Heart right ventricle (tissue), 16 donors: ENCODE measurements around the gene TMEM255B. TPM values are rescaled to one million over a fixed set of nuclear protein-coding genes. Genes with fewer than 3 reads are reported as not detected.

Source experiments
- ATAC-seq, 8 donors: fragments of 200-7000 bp; cut with Tn5 transposase; one replicate each; pipeline ENCODE4 v1.9.1; 2020; ENCODE audit warnings: mild to moderate bottlenecking in 8 of 8, moderate library complexity in 8 of 8, moderate number of reproducible peaks in 1 of 8
- DNase-seq, 2 donors: peaks; one replicate each; pipeline ENCODE4 v3.0.0-alpha.2; 2020
- H3K27ac ChIP-seq, 10 donors: fragments of 200-600 bp; sonication (generic) in 2 of 10; one replicate each; pipeline versions ENCODE4 v1.5.0 to v1.8.0; 2020 to 2022; ENCODE audit warnings: mild to moderate bottlenecking in 3 of 10
- H3K27me3 ChIP-seq, 7 donors: fragments of 200-600 bp; one replicate each; pipeline ENCODE4 v1.8.0; 2021 to 2022; ENCODE audit warnings: mild to moderate bottlenecking in 2 of 7
- H3K36me3 ChIP-seq, 9 donors: fragments of 200-600 bp; sonication (generic) in 1 of 9; one replicate each; pipeline versions ENCODE4 v1.5.0 to v1.8.0; 2020 to 2022; ENCODE audit warnings: mild to moderate bottlenecking in 2 of 9
- H3K4me1 ChIP-seq, 9 donors: fragments of 200-600 bp; sonication (generic) in 1 of 9; one replicate each; pipeline versions ENCODE4 v1.5.0 to v1.8.0; 2020 to 2022; ENCODE audit warnings: mild to moderate bottlenecking in 4 of 9
- H3K4me3 ChIP-seq, 10 donors: fragments of 200-600 bp; sonication (generic) in 2 of 10; one replicate each; pipeline versions ENCODE4 v1.5.0 to v1.8.0; 2020 to 2022; ENCODE audit warnings: mild to moderate bottlenecking in 7 of 10, moderate library complexity in 2 of 10
- H3K9me3 ChIP-seq, 11 donors: fragments of 200-600 bp in 10 of 11; sonication (generic) in 2 of 11; one replicate each; pipeline versions ENCODE4 v1.5.0 to v1.8.0; 2013 to 2022; ENCODE audit warnings: mild to moderate bottlenecking in 2 of 11, control low read depth in 1 of 11, moderate library complexity in 1 of 11
- CTCF ChIP-seq, 9 donors: fragments of 200-600 bp; sonication (generic) in 2 of 9; IDR thresholded peaks; one replicate each; pipeline versions ENCODE4 v1.5.0 to v1.8.0; 2021 to 2022; ENCODE audit warnings: antibody characterized with exemption in 9 of 9, mild to moderate bottlenecking in 5 of 9, moderate library complexity in 1 of 9
- WGBS, 2 donors: extraction: QIAGEN DNeasy Blood & Tissue Kit; methylation state at CpG; one replicate each; pipeline ENCODE4 v1.1.7; 2013; ENCODE audit warnings: inconsistent platforms in 1 of 2; 5-methylcytosine and 5-hydroxymethylcytosine counted together
- intact Hi-C, 10 donors: fragments of 100-400 bp; cut with DNase I; formaldehyde crosslinking; loops; one replicate each; pipeline versions ENCODE4 v1.11.1 to v1.14.2; 2022
- polyA plus RNA-seq, 2 donors: library from polyadenylated mRNA; stranded (reverse); fragments of 200-250 nt; gene quantifications; one replicate each; pipeline ENCODE4 v1.2.3, GENCODE V29; 2013
- total RNA-seq, 10 donors: library from RNA; stranded (reverse); fragmentation: NEBNext Ultra II Directional in 3 of 10; extraction: Animal tissue kit (Norgen Biotek cat#: 25700) in 3 of 10; gene quantifications; one replicate each; pipeline versions ENCODE4 v1.2.1 to v1.2.4, GENCODE V29; 2021 to 2023
- donor health status: Arrhythmogenic right ventricular cardiomyopathy.
- donor health status: ischemic (EF 13 %, LVEDD 7.1; RV severe dilation, severe dysfunction).
- donor health status: healthy with polysubstance abuse.
- donor health status: DM: no; HTN: yes; CAD: no.
- donor health status: DM: no; HTN: no; CAD: no.
- donor health status: ischemic (EF 25% LVEDD 6.9; RV normal size, moderate dysfunction).
- donor health status: ischemic (EF 25% LVEDD 5.7; RV mildly dilated, moderate dysfunction).
- donor health status: healthy.
- donor health status: DM: yes; HTN: yes; CAD: no.
- donor health status: Ischemic cardiomyopathy.
- donor health status: ischemic (EF 35%, LVEDD 5.7; RV mildly dilated, moderate dysfunction).
- donor health status: nonischemic (EF 11% LVEDD 7.7; RV severe dilation, severe dysfunction).
- donor health status: DM: yes; HTN: yes; CAD: no.
- donor health status: PGD.
- donor health status: ischemic (EF 29% LVEDD 5.4; RV normal size, mild dysfunction).
- donor health status: nonischemic (EF 23%, LVEDD 6.1; RV moderate dilation, normal function).

The TMEM255B gene
- total and polyA plus RNA-seq, 12 donors, result 2.4 to 12.9 (median 6.3) TPM

- Histone ChIP-seq H3K4me3 (peak overlapping the region in 6 of 10 donors; percentile 6 to 46 (median 28)), H3K36me3 (peaks cover 0 to 10% (median 0%) of the 10 kb centered on the region in 9 donors), H3K27ac (peak overlapping the region in 1 of 10 donors; percentile 68), H3K27me3 (no peaks in the 10 kb centered on the region), H3K9me3 (no peaks in the 10 kb centered on the region), H3K4me1 (peaks cover 34 to 63% (median 43%) of the 10 kb centered on the region in 9 donors)
- intact Hi-C loops, result loop anchor here (2.0 to 5.0 kb wide), 10 partner anchors 47 to 412 kb away; partner anchors contain the start of genes GAS6 (in 1 of the 10) and TMEM255B (in 1 of the 10)
- DNase-seq (peak in 1 of 2 donors; percentile 34), ATAC-seq (no peak)
- no peak for TF ChIP-seq CTCF (IDR thresholded peaks at IDR 0.05)
- WGBS, 2 donors, result 69 to 81% methylated on average over 42 of the region's 42 CpGs
Observed at GRCh38 chr13:113815151-113816058, 56.4 kb downstream of the TMEM255B start.

- Histone ChIP-seq H3K27ac (peak overlapping the region in 1 of 10 donors; percentile 68), H3K9me3 (no peaks in the 10 kb centered on the region), H3K36me3 (peaks cover 0 to 10% (median 0%) of the 10 kb centered on the region in 9 donors), H3K27me3 (no peaks in the 10 kb centered on the region), H3K4me1 (peaks cover 41 to 73% (median 52%) of the 10 kb centered on the region in 9 donors), H3K4me3 (peak overlapping the region in 1 of 10 donors; percentile 46)
- DNase-seq (no peak), ATAC-seq (no peak)
- intact Hi-C loops, result loop anchor here (2.0 to 5.0 kb wide), 10 partner anchors 46 to 411 kb away; partner anchors contain the start of genes GAS6 (in 1 of the 10) and TMEM255B (in 1 of the 10)
- WGBS, 2 donors, result 63 to 71% methylated on average over 25 of the region's 25 CpGs
- TF ChIP-seq CTCF (IDR thresholded peaks at IDR 0.05), result no peak
Observed at GRCh38 chr13:113816254-113816929, 57.4 kb downstream of the TMEM255B start.

- TF ChIP-seq CTCF (IDR thresholded peaks at IDR 0.05), result peak; percentile 74 to 89 (median 85)
- H3K27ac ChIP-seq, result peak overlapping the region in 9 of 10 donors; percentile 28 to 82 (median 74)
- H3K36me3 ChIP-seq, result peaks cover 0 to 14% (median 4%) of the 10 kb centered on the region in 9 donors
- ATAC-seq (peak; percentile 16 to 71 (median 44)), DNase-seq (peak; percentile 87 to 88)
- WGBS, 2 donors, result 14 to 15% methylated on average over 21 to 24 of the region's 24 CpGs
- H3K4me1 ChIP-seq, result peaks cover 49 to 81% (median 60%) of the 10 kb centered on the region in 9 donors
- H3K27me3 ChIP-seq, result no peaks in the 10 kb centered on the region
- H3K9me3 ChIP-seq, result no peaks in the 10 kb centered on the region
- H3K4me3 ChIP-seq, result peak overlapping the region in 2 of 10 donors; percentile 26 to 31
- intact Hi-C loops, result loop anchor here (1.0 to 5.0 kb wide), 12 partner anchors 45 to 410 kb away; partner anchors contain the start of genes GAS6 (in 1 of the 10) and TMEM255B (in 1 of the 10)
Observed at GRCh38 chr13:113816946-113817859, 58.2 kb downstream of the TMEM255B start.
